AG04450 (cell line): Measurements from ENCODE around the gene NWD2. TPM values are rescaled to one million over a fixed set of nuclear protein-coding genes. Genes with fewer than 3 reads are reported as not detected.
"Not testable (repeated sequence)": the region's sequence is repeated elsewhere in the genome, so short reads cannot be mapped to it uniquely, and the experiment has no call there.

Experiments used
- CTCF ChIA-PET: fragments of 300-600, 350-600 bp; formaldehyde crosslinking; extraction: SDS; loops from one replicate; lab custom pipeline; 2022; ENCODE audit warnings: antibody characterized with exemption, inconsistent platforms; lab: Charles Lee
- POLR2A ChIA-PET: fragments of 350-600 bp; formaldehyde crosslinking; extraction: SDS; loops from one replicate; lab custom pipeline; 2021; ENCODE audit warnings: antibody characterized with exemption, inconsistent platforms; lab: Yijun Ruan, JAX
- DNase-seq: peaks from one replicate; pipeline ENCODE4 v3.0.0-alpha.2; 2011; ENCODE audit warnings: low read depth, low spot score
- H3K27ac ChIP-seq: one replicate; pipeline ENCODE4 v1.5.1; 2012; ENCODE audit warnings: low read depth, low read length, control low read depth
- H3K27me3 ChIP-seq: one replicate; pipeline ENCODE4 v1.6.0; 2012; ENCODE audit warnings: low read length; ENCODE audit not compliant: control insufficient read depth, insufficient read depth
- H3K4me3 ChIP-seq: 2 replicates; pipeline ENCODE4 v1.5.1; 2011; ENCODE audit warnings: mild to moderate bottlenecking, low read depth, low read length, control low read depth
- H3K9me3 ChIP-seq: 2 replicates; pipeline ENCODE4 v1.5.1; 2012; ENCODE audit warnings: low read length; ENCODE audit not compliant: control insufficient read depth, insufficient read depth
- CTCF ChIP-seq: IDR thresholded peaks from 2 replicates; pipeline ENCODE4 v1.5.1; 2011; ENCODE audit warnings: low read depth, low read length, control low read depth, inconsistent platforms
- polyA minus RNA-seq: library from RNA; depleted of rRNA, polyadenylated mRNA; stranded (reverse); fragments of >200 nt; gene quantifications from 2 replicates; pipeline ENCODE4 v1.2.3, GENCODE V29; 2011; rRNA and poly(A)+ RNA removed
- polyA plus RNA-seq: library from polyadenylated mRNA; depleted of rRNA; stranded (reverse); fragments of >200 nt; gene quantifications from 2 replicates; pipeline ENCODE4 v1.2.3, GENCODE V29; 2011; rRNA removed

NWD2 gene
- polyA plus RNA-seq (not detected in 2 replicates), polyA minus RNA-seq (not detected in 2 replicates)

GRCh38 chr4:37244583-37245390, at the start of gene NWD2:
Gene NWD2 (plus strand): TSS chr4:37244743. CDS start chr4:37245068, 325 bp downstream.
- Histone ChIP-seq H3K27ac (no peak within 1 kb of the TSS), H3K27me3 (peaks cover 4% of the 10 kb centered on the region), H3K4me3 (no peak within 1 kb of the TSS), H3K9me3 (peaks cover 8% of the 10 kb centered on the region; the same call in 1 of the 2 replicates)
- POLR2A ChIA-PET = no interaction called here
- no peak for DNase-seq
- CTCF ChIA-PET = no interaction called here
- no peak for TF ChIP-seq CTCF

- CTCF ChIA-PET = no interaction called here
- Histone ChIP-seq H3K27ac (no peak overlapping the region), H3K4me3 (no peak overlapping the region), H3K9me3 (no peaks in the 10 kb centered on the region; the same call in 1 of the 2 replicates), H3K27me3 (no peaks in the 10 kb centered on the region)
- TF ChIP-seq CTCF = no peak
- POLR2A ChIA-PET = no interaction called here
- DNase-seq = no peak
Observed at GRCh38 chr4:37197899-37198298, 46.6 kb upstream of the NWD2 start.

- POLR2A ChIA-PET, DNase-seq, H3K9me3 ChIP-seq, H3K27me3 ChIP-seq, H3K4me3 ChIP-seq, CTCF ChIA-PET, H3K27ac ChIP-seq: not testable (repeated sequence)
Observed at GRCh38 chr4:37204740-37205139, 39.8 kb upstream of the NWD2 start.

GRCh38 chr4:37216209-37216608, 28.3 kb upstream of the NWD2 start:
- TF ChIP-seq CTCF = no peak
- no peak overlapping the region for H3K4me3 ChIP-seq
- ChIA-PET POLR2A (no interaction called here), CTCF (no interaction called here)
- peaks cover 4% of the 10 kb centered on the region; the same call in 1 of the 2 replicates for H3K9me3 ChIP-seq
- H3K27ac ChIP-seq = no peak overlapping the region
- DNase-seq = no peak
- H3K27me3 ChIP-seq = no peaks in the 10 kb centered on the region

GRCh38 chr4:37219242-37219641, 25.3 kb upstream of the NWD2 start:
- ChIA-PET CTCF (no interaction called here), POLR2A (no interaction called here)
- Histone ChIP-seq H3K4me3 (no peak overlapping the region), H3K27me3 (no peaks in the 10 kb centered on the region), H3K9me3 (no peaks in the 10 kb centered on the region; the same call in none of the 2 replicates), H3K27ac (no peak overlapping the region)
- no peak for DNase-seq
- TF ChIP-seq CTCF = no peak
